Heart left ventricle (tissue), 13 donors: ENCODE measurements around the gene CEP83.

Experiments used
- CTCF ChIP-seq, 12 donors: fragments of 200-600 bp; sonication (generic) in 4 of 12; IDR thresholded peaks; one replicate each; pipeline versions ENCODE4 v1.5.0 to v1.8.0; 2018 to 2022; ENCODE audit warnings: antibody characterized with exemption in 12 of 12, mild to moderate bottlenecking in 5 of 12
- POLR2A ChIP-seq, 2 donors: fragments of 450-650 bp; IDR thresholded peaks; one replicate each; pipeline ENCODE4 v1.6.1; 2017; ENCODE audit warnings: antibody characterized with exemption in 2 of 2, mild to moderate bottlenecking in 2 of 2, moderate library complexity in 2 of 2
- donor health status: ischemic (EF 13 %, LVEDD 7.1; RV severe dilation, severe dysfunction).
- donor health status: DM: no; HTN: yes; CAD: no.
- donor health status: DM: no; HTN: no; CAD: no.
- donor health status: ischemic (EF 25% LVEDD 6.9; RV normal size, moderate dysfunction).
- donor health status: ischemic (EF 25% LVEDD 5.7; RV mildly dilated, moderate dysfunction).
- donor health status: ischemic (EF 35%, LVEDD 5.7; RV mildly dilated, moderate dysfunction).
- donor health status: nonischemic (EF 11% LVEDD 7.7; RV severe dilation, severe dysfunction).
- donor health status: DM: yes; HTN: yes; CAD: no.
- donor health status: PGD.
- donor health status: ischemic (EF 29% LVEDD 5.4; RV normal size, mild dysfunction).
- donor health status: nonischemic (EF 23%, LVEDD 6.1; RV moderate dilation, normal function).

DNA sequence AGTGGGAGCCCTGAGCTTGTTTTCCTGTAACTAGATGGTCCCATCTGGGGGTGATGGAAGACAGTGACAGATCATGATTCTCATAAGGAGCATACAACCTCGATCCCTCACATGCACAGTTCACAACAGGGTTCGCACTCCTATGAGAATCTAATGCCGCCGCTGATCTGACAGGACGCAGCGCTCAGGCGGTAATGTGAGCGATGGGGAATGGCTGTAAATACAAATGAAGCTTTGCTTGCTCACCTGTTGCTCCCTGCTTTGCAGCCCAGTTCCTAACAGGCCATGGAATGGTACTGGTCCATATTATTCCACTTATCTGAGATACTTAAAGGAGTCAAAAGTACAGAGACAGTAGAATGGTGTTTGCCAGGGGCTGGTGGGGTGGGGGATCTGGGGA lies 9.9 kb upstream of the CEP83 start:
- TF ChIP-seq CTCF (IDR thresholded peaks at IDR 0.05) (no peak), POLR2A (IDR thresholded peaks at IDR 0.05) (no peak)
